ENCODE data around the gene SEPTIN2. TPM values are rescaled to one million over a fixed set of nuclear protein-coding genes. Genes with fewer than 3 reads are reported as not detected.

Gene SEPTIN2
- total RNA-seq, 1 experiment from 2014 or later: 342 TPM

DNA sequence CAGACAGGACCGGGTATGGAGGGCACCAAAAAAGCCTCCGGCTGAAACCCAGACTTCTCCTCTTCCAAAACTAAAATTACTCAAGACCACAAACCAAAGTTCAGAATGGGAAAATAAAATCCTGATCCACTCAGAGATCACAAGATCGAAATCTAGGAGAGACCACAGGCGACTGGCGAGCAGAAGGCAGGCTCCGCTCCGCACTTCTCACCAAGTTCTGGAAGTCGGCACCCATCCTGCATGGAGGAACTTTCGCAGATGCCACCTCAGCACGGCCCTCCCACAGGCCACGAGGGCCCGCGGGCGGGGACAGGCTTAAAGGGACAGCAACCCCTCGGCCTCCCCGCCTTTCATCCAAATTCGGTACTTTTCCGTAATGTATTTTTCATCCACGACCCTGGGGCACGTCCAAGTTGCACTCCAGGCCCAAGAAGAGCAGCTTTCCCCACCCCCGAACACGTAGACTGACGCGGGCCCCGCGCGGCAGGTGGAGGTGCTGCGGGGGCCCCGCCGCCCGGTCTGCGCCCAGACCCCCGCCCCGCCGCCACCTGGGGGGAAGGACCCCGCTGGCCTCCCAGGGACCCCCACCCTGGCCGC is 43.9 kb upstream of the SEPTIN2 start:
- no TSS peak for BruUV-seq (replicated peaks)
- Histone ChIP-seq H3K27me3 (replicated peaks; ENCODE audit: insufficient read depth, low read depth, low read length, poor library complexity) (no peaks in the 10 kb centered on the region), H3K9me3 (ENCODE audit: low read depth, low read length, poor library complexity, severe bottlenecking) (peaks cover 4% of the 10 kb centered on the region), H3K4me3 (ENCODE audit: low read depth, low read length, poor library complexity, severe bottlenecking) (peak overlapping the region; percentile 89), H3K36me3 (ENCODE audit: insufficient read depth, low read length, poor library complexity, severe bottlenecking) (peaks cover 24% of the 10 kb centered on the region), H3K27ac (ENCODE audit: low read depth, low read length, poor library complexity, severe bottlenecking) (peak overlapping the region; percentile 89), H3K4me1 (ENCODE audit: insufficient read depth, low read length, poor library complexity, severe bottlenecking) (peaks cover 11% of the 10 kb centered on the region)
- ChIA-PET CTCF (no interaction called here), POLR2A (ENCODE audit: low non-redundant PET) (no interaction called here)
- peak; percentile 80 for DNase-seq (ENCODE audit: low spot score)
- intact Hi-C loops (cut with micrococcal nuclease; ENCODE audit: unreplicated experiment): no loop called here
- no peak for TF ChIP-seq EZH2 (IDR thresholded peaks at IDR 0.05; ENCODE audit: borderline replicate concordance, low read depth, low read length, poor library complexity, severe bottlenecking)
- TF ChIP-seq, protein P1, sequence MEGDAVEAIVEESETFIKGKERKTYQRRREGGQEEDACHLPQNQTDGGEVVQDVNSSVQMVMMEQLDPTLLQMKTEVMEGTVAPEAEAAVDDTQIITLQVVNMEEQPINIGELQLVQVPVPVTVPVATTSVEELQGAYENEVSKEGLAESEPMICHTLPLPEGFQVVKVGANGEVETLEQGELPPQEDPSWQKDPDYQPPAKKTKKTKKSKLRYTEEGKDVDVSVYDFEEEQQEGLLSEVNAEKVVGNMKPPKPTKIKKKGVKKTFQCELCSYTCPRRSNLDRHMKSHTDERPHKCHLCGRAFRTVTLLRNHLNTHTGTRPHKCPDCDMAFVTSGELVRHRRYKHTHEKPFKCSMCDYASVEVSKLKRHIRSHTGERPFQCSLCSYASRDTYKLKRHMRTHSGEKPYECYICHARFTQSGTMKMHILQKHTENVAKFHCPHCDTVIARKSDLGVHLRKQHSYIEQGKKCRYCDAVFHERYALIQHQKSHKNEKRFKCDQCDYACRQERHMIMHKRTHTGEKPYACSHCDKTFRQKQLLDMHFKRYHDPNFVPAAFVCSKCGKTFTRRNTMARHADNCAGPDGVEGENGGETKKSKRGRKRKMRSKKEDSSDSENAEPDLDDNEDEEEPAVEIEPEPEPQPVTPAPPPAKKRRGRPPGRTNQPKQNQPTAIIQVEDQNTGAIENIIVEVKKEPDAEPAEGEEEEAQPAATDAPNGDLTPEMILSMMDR (conservative IDR thresholded peaks at IDR 0.05; ENCODE audit: low read depth, low read length): no peak

DNA sequence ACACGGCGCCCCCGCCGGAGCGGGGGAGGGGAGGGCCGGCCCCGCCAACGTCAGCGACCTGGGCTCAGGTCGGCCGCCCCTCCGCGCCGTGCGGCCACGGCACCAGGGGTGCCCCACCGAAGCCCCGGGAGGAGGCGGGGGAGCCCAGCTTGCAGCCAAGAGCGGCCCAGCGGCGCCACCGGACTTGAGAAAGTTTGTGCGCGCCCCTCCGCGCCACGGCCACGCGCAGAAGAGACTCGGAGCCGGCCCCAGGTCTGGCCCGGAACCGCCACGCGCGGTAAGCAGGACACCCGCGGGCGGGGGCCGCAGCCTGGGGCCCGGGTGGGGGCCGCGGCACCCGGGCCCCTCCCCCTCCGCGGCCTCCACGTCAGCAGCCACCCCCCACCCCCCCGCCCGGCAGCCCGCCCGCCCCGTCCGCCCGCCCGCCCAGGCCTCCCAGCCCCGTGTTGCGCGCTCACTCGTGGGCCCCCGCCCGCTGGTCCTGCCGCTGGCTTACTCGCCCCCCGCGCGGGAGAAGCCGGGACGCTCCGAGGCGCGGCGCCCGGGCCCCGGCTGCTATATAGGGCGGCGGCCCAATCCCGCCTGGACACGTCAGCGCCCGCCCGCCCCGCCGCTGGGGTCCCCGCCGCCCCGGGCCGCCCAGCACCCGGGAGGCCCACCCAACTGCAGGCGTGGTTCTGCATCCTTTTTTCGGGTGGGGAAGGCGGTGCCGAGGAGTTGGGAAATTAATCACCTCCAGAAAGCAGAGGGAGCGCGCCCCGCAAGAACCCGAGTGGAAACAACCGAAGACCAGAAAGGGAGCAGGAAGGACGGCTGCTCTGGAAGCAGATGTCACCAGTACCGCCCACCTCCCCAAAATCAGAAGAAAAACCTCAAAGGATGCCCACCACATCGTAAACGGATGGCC is 43.2 kb upstream of the SEPTIN2 start:
- H3K4me3 ChIP-seq (ENCODE audit: low read depth, low read length, poor library complexity, severe bottlenecking): peak overlapping the region; percentile 89
- ChIA-PET POLR2A (ENCODE audit: low non-redundant PET) (no interaction called here), CTCF (no interaction called here)
- intact Hi-C loops (cut with micrococcal nuclease; ENCODE audit: unreplicated experiment): no loop called here
- peaks cover 4% of the 10 kb centered on the region for H3K9me3 ChIP-seq (ENCODE audit: low read depth, low read length, poor library complexity, severe bottlenecking)
- peak; percentile 78 for DNase-seq (ENCODE audit: low spot score)
- H3K27ac ChIP-seq (ENCODE audit: low read depth, low read length, poor library complexity, severe bottlenecking): peak overlapping the region; percentile 89
- H3K36me3 ChIP-seq (ENCODE audit: insufficient read depth, low read length, poor library complexity, severe bottlenecking): peaks cover 17% of the 10 kb centered on the region
- no TSS peak for BruUV-seq (replicated peaks)
- no peak for TF ChIP-seq EZH2 (IDR thresholded peaks at IDR 0.05; ENCODE audit: borderline replicate concordance, low read depth, low read length, poor library complexity, severe bottlenecking)
- TF ChIP-seq, protein P1 (conservative IDR thresholded peaks at IDR 0.05; ENCODE audit: low read depth, low read length): no peak
- no peaks in the 10 kb centered on the region for H3K27me3 ChIP-seq (replicated peaks; ENCODE audit: insufficient read depth, low read depth, low read length, poor library complexity)
- H3K4me1 ChIP-seq (ENCODE audit: insufficient read depth, low read length, poor library complexity, severe bottlenecking): peaks cover 11% of the 10 kb centered on the region

DNA sequence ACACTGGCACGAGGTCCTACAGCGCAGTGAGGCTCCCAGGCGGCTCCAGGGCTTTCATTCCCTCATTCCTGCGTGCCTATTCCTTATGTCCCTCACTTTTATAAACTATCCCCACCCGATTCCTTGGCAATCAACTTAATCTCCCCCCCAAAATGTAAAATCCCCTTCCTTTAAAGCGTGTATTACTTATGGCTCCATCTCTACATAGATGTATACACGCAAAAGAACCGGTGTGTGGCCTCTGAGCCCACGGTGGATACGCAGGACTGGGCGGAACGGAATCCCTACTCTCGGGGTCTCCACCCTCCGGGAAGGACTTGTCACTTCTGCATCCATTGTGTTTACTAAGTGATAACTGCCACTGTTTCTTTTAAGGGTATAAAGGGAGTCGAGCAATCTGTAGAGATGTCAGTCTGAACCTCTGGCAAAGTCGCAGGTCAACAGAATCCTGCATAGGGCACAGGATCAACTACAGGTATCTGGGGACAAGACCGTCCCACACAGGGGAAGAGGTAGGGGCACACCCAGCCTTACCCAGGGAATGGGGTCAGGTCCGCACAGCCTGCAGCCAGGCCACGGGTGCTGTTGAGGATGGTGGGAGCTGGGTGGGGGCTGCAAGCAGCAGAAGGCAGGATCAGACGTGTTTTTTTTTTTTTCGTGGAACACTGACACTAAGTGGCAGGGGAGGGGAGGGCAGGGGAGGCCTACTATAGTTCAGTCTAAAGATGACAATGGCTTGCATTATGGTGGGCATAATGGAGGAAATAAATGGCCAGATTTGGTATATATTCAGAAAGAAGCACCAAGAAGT is 42.3 kb upstream of the SEPTIN2 start:
- peaks cover 4% of the 10 kb centered on the region for H3K9me3 ChIP-seq (ENCODE audit: low read depth, low read length, poor library complexity, severe bottlenecking)
- H3K27me3 ChIP-seq (replicated peaks; ENCODE audit: insufficient read depth, low read depth, low read length, poor library complexity): no peaks in the 10 kb centered on the region
- peak overlapping the region; percentile 28 for H3K27ac ChIP-seq (ENCODE audit: low read depth, low read length, poor library complexity, severe bottlenecking)
- ChIA-PET CTCF (no interaction called here), POLR2A (ENCODE audit: low non-redundant PET) (interaction anchor here (0.7 kb wide), 1 partner anchor 32 kb away, joined by 3 read pairs; no protein-coding TSS in a partner anchor)
- peak; percentile 17 for DNase-seq (ENCODE audit: low spot score)
- intact Hi-C loops (cut with micrococcal nuclease; ENCODE audit: unreplicated experiment): no loop called here
- H3K4me1 ChIP-seq (ENCODE audit: insufficient read depth, low read length, poor library complexity, severe bottlenecking): peaks cover 11% of the 10 kb centered on the region
- peak overlapping the region; percentile 89 for H3K4me3 ChIP-seq (ENCODE audit: low read depth, low read length, poor library complexity, severe bottlenecking)
- no peak for TF ChIP-seq EZH2 (IDR thresholded peaks at IDR 0.05; ENCODE audit: borderline replicate concordance, low read depth, low read length, poor library complexity, severe bottlenecking)
- TF ChIP-seq, protein P1 (conservative IDR thresholded peaks at IDR 0.05; ENCODE audit: low read depth, low read length): 0 out of 2 replicates have a peak, but pooled peaks have one; percentile 13
- peaks cover 8% of the 10 kb centered on the region for H3K36me3 ChIP-seq (ENCODE audit: insufficient read depth, low read length, poor library complexity, severe bottlenecking)
- BruUV-seq (replicated peaks): no TSS peak

All from A673 (cell line).